Neural cell (in vitro differentiated cells): Measurements from ENCODE around the gene EXOC6B.

Experiments used
- CTCF ChIP-seq: fragments of 450-650 bp; IDR thresholded peaks from 2 replicates; pipeline ENCODE4 v1.5.1; 2014; ENCODE audit warnings: antibody characterized with exemption, mild to moderate bottlenecking, moderate library complexity; ENCODE audit not compliant: poor library complexity, severe bottlenecking
- EZH2 ChIP-seq: fragments of 200-600, 300-800 bp; shearing (Covaris generic), sonication (generic); IDR thresholded peaks from 2 replicates; pipeline ENCODE4 v1.6.1; 2014; ENCODE audit warnings: antibody characterized with exemption, low read length, borderline replicate concordance, mild to moderate bottlenecking; ENCODE audit not compliant: insufficient read depth, poor library complexity, severe bottlenecking
- MXI1 ChIP-seq: fragments of 450-650 bp; conservative IDR thresholded peaks from 2 replicates; pipeline ENCODE4 v1.6.1; 2014; ENCODE audit warnings: antibody characterized with exemption, mild to moderate bottlenecking; ENCODE audit not compliant: poor library complexity, severe bottlenecking
- POLR2AphosphoS5 ChIP-seq: IDR thresholded peaks from 2 replicates; pipeline ENCODE4 v1.6.1; 2012
- REST ChIP-seq: IDR thresholded peaks from 2 replicates; pipeline ENCODE4 v1.6.1; 2012; ENCODE audit warnings: borderline replicate concordance

DNA sequence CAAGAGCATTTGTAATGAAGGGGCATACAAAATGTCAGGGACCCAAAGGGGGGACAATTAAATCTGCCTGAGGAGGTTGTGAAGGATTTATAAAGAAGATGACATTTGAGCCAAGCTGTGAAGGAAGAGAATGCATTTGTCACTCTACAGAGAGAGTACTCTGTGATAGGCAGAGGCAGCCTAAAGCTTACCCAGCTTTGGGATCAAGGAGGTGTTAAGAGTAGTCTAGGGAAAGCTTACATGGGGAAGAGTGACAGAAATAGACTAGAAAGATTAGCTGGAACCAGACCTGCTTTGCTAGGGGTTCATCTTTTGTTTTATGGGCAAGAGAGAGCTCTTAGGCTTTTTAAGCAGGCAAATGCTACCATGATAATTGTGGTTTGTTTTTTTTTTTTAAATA is 509.1 kb downstream of the EXOC6B start:
- no peak for TF ChIP-seq POLR2AphosphoS5
- no peak for TF ChIP-seq CTCF
- TF ChIP-seq MXI1: no peak
- TF ChIP-seq REST: no peak
- TF ChIP-seq EZH2: no peak
